Measurements from ENCODE around the gene PSMB7.

DNA sequence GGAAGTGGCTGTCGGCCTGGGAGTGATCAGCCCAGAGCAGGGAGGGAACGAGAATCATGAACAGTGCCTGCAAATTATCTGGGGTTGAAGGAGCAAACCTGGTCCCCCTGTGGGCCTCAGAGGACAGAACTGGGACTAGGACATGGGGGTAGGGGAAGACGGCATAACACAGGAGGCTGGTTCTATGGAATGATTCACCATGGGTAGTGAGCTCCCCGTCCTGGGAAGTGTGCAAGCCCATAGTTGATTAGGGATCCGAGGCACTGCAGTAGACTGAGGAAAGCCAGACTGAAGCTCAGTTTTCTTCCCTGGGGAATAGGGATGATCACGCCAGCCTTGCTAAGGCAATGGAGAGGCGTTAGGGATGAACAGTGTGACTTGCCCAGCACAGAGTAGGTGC, 40.6 kb upstream of the PSMB7 start:
- TF ChIP-seq TAF1 (IDR thresholded peaks at IDR 0.05; ENCODE audit: low read depth) (no peak), TCF12 (IDR thresholded peaks at IDR 0.05; ENCODE audit: low read depth) (no peak), NFIC (IDR thresholded peaks at IDR 0.05) (no peak), RAD21 (IDR thresholded peaks at IDR 0.05; ENCODE audit: low read depth) (no peak), EP300 (IDR thresholded peaks at IDR 0.05; ENCODE audit: borderline replicate concordance) (no peak), CEBPB (IDR thresholded peaks at IDR 0.05) (no peak), FOXM1 (IDR thresholded peaks at IDR 0.05; ENCODE audit: borderline replicate concordance, low read depth) (no peak), YY1 (IDR thresholded peaks at IDR 0.05; ENCODE audit: low read depth) (no peak)
- TF ChIP-seq, protein P1, sequence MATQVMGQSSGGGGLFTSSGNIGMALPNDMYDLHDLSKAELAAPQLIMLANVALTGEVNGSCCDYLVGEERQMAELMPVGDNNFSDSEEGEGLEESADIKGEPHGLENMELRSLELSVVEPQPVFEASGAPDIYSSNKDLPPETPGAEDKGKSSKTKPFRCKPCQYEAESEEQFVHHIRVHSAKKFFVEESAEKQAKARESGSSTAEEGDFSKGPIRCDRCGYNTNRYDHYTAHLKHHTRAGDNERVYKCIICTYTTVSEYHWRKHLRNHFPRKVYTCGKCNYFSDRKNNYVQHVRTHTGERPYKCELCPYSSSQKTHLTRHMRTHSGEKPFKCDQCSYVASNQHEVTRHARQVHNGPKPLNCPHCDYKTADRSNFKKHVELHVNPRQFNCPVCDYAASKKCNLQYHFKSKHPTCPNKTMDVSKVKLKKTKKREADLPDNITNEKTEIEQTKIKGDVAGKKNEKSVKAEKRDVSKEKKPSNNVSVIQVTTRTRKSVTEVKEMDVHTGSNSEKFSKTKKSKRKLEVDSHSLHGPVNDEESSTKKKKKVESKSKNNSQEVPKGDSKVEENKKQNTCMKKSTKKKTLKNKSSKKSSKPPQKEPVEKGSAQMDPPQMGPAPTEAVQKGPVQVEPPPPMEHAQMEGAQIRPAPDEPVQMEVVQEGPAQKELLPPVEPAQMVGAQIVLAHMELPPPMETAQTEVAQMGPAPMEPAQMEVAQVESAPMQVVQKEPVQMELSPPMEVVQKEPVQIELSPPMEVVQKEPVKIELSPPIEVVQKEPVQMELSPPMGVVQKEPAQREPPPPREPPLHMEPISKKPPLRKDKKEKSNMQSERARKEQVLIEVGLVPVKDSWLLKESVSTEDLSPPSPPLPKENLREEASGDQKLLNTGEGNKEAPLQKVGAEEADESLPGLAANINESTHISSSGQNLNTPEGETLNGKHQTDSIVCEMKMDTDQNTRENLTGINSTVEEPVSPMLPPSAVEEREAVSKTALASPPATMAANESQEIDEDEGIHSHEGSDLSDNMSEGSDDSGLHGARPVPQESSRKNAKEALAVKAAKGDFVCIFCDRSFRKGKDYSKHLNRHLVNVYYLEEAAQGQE (IDR thresholded peaks at IDR 0.05; ENCODE audit: low read depth), result no peak
- TF ChIP-seq, protein P2, sequence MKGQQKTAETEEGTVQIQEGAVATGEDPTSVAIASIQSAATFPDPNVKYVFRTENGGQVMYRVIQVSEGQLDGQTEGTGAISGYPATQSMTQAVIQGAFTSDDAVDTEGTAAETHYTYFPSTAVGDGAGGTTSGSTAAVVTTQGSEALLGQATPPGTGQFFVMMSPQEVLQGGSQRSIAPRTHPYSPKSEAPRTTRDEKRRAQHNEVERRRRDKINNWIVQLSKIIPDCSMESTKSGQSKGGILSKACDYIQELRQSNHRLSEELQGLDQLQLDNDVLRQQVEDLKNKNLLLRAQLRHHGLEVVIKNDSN (IDR thresholded peaks at IDR 0.05), result no peak
